SK-N-SH treated with all-trans-retinoic acid at 6 μM for 48 hours (cell line): ENCODE results near the gene ACOT7.

Experiments used
- ARNTL ChIP-seq: fragments of 450-650 bp; formaldehyde crosslinking; IDR thresholded peaks from 2 replicates; pipeline ENCODE4 v1.5.0; 2020; ENCODE audit warnings: low read depth, mild to moderate bottlenecking, moderate library complexity, borderline replicate concordance
- PATZ1 ChIP-seq: fragments of 250-450 bp; sonication (Bioruptor Pico); IDR thresholded peaks from 2 replicates; pipeline ENCODE4 v1.8.0; 2020; ENCODE audit warnings: mild to moderate bottlenecking, moderate library complexity, borderline replicate concordance
- RARB ChIP-seq: fragments of 250-450 bp; sonication (Bioruptor Pico); IDR thresholded peaks from 2 replicates; pipeline ENCODE4 v1.8.0; 2021; ENCODE audit warnings: mild to moderate bottlenecking, moderate library complexity
- ZFP3 ChIP-seq: fragments of 250-450 bp; sonication (Bioruptor Pico); IDR thresholded peaks from 2 replicates; pipeline ENCODE4 v1.5.0; 2020; ENCODE audit warnings: mild to moderate bottlenecking, moderate library complexity

GRCh38 chr1:6416295-6416656 lies 22.7 kb upstream of the ACOT7 start:
- no peak for TF ChIP-seq PATZ1 (CRISPR knock-in tag)
- TF ChIP-seq RARB (CRISPR knock-in tag) = no peak
- TF ChIP-seq ARNTL (CRISPR knock-in tag) = no peak
- no peak for TF ChIP-seq ZFP3 (CRISPR knock-in tag)
